ENCODE data around the gene UBL5. TPM values are rescaled to one million over a fixed set of nuclear protein-coding genes. Genes with fewer than 3 reads are reported as not detected.
"Not testable (repeated sequence)": the region's sequence is repeated elsewhere in the genome, so short reads cannot be mapped to it uniquely, and the experiment has no call there.

UBL5 gene
- 100 to 1,000 TPM; 280 to 315 TPM for total RNA-seq
- long read RNA-seq, transcript UBL5-201 (5 exons, 513 nt): minor isoform, 6 of 57 reads
- long read RNA-seq, transcript UBL5-202 (5 exons, 432 nt): major isoform, 45 of 57 reads
- long read RNA-seq, partial matches to known transcripts: 3 of 57 reads
- long read RNA-seq, other reads (novel, unspliced or antisense): 2 of 57 reads

DNA sequence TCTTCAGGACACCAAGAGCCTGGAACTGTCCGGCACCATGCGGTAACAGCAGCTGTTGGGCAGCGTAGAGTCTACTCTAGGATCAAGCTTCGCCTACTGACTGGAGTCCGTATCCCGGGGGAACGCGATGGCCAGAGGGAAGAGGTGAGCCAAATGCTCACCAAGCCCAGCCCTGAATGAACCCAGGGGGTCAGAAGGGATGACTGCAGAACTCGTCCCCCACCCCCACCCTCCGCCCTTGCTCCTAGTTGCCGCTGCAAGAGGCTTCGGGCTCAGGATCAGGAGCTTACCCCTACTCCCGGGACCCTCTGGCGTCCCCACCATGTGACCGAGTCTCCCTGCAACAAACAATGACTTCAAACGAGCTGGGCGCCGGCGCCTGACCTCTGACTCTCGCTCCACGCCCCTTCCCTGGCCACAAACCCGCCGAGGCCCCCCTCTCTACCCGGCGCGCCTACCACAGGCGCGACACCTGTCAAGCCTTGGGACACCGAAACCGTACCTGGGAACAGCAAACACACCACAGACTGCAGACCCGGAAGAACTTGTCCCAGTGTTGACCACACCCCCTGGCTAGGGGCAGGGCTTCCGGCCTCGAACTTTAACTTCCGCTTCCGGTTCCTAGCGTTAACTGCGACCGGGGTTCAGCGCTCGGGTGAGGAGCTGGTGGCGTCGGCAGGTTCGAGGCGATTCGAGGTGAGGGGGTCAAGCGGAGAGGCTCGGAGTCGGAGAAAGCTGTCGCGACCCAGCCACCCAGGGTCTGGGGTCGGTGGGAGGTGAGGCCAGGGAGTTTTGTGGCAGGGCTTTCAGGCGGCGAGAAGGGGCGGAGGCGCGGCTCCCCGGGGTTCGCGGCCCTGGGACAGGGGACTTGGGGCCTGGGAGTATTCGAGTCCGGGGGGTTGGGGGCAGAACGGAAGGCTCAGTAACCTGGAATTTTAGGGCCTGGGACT, at the start of gene UBL5:
UBL5 (plus strand) TSS at position 630 of the 950 bp plus-strand sequence. CDS start 420 bp downstream, outside the sequence.
- ATAC-seq (peak; percentile 98), DNase-seq (peak; percentile 91 to 94)
- intact Hi-C loops (cut with DNase I, micrococcal nuclease): no loop called here

DNA sequence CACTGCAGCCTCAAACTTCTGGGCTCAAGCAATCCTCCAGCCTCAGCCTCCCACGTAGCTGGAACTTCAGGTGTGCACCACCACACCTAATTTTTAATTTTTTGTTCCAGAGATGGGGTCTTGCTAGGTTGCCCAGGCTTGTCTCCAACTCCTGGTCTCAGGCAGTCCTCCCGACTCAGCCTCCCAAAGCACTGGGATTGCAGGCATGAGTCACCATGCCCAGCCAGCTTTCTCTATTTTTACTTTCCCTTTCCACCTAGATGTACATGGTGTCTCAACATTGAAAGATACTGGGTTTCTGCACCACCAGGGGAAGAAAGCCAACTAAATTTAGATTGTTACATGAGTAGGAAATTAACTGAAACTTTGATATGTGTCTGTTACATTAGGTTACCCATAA, 45.4 kb upstream of the UBL5 start:
- intact Hi-C loops (cut with DNase I, micrococcal nuclease): no loop called here
- DNase-seq (no peak), ATAC-seq (no peak)

DNA sequence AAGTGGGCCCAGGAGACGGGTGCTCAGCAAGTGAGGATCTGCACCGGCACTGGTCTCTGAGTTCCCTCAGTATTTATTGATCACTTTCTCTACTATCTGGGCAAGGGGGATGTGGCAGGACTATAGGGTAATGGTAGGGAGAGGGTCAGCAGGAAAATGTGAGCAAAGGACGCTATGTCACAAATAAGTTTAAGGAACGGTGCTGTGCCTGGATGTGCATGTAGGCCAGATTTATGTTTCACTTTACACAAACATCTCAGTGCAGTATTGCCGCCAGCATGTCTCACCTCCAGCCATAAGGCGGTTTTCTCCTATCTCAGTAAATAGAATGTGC, 43.6 kb upstream of the UBL5 start:
- intact Hi-C loops (cut with DNase I, micrococcal nuclease); ATAC-seq: not testable (repeated sequence)
- peak in 1 of 2 donors; percentile 24 for DNase-seq

DNA sequence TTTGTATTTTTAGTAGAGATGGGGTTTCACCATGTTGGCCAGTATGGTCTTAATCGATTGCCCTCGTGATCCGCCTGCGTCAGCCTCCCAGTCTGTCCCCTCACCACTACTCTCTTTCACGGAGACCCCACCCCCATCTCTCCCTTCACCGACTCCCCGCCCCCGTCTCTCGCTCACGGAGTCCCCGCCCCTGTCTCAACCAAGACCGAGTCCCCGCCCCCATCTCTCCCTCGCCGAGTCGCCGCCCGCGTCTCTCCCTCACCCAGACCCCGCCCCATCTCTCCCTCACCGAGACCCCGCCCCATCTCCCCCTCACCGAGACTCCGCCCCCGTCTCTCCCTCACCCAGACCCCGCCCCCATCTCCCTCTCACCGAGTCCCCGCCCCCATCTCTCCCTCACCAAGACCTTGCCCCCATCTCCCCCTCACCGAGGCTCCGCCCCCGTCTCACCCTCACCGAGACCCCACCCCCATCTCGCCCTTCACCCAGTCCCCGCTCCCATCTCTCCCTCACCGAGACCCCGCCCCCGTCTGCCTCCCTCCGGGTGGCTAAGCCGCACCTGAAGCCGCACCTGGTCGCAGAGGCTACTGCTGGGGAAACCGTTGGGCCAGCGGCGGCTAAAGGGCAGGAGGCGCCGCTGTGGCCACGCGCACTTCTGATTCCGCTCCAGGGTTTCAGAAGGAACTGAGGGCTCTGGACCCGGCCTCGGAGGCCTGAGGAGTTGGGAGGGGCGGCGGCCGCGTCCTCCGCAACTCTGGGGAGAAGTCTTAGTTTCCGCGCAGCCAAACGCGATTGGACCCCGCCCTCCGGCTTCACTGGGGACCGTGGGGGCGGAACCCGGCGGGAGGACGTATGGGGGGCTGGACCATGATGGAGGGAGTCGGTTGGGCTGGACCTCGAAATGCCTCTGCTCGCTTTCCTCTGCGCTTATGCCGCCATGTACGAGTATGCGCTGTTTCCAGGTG, 42.1 kb upstream of the UBL5 start:
- DNase-seq (peak; percentile 99 to 100), ATAC-seq (peak; percentile 85)
- intact Hi-C loops (cut with DNase I, micrococcal nuclease): no loop called here

DNA sequence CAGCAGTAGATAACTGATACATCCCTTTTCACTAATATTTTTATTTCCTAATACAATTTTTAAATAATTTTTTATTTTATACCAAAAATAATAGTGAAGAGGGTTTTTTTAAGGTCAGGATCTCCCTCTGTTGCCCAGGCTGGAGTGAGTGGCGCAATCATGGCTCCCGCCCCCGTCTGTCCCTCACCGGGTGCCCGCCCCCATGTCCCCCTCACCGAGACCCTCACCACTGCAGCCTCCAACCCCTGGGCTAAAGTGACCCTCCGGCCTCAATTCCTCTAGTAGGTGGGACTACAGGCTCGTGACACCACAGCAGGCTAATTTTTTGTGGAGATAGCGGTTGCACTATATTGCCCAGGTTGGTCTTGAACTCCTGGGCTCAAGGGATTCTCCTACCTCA, 41.4 kb upstream of the UBL5 start:
- DNase-seq (peak in 1 of 2 donors; percentile 33), ATAC-seq (no peak)
- intact Hi-C loops (cut with DNase I, micrococcal nuclease): no loop called here

DNA sequence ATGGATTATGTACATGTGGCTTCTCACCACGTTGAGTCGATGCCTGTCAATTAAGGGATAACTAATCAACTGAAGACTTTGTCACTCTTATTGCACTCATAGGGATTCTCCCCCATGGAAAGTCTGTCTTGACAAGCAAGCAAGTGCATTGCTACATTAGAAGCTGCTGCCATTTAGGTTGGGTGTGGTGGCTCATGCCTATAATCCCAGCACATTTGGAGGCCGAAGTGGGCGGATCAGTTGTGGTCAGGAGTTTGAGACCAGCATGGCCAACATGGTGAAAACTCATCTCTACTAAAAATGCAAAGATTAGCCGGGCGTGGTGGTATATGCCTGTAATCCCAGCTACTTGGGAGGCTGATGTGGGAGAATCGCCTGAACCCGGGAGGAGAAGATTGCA, 40.9 kb upstream of the UBL5 start:
- ATAC-seq (no peak), DNase-seq (no peak)
- intact Hi-C loops (cut with DNase I, micrococcal nuclease): no loop called here

DNA sequence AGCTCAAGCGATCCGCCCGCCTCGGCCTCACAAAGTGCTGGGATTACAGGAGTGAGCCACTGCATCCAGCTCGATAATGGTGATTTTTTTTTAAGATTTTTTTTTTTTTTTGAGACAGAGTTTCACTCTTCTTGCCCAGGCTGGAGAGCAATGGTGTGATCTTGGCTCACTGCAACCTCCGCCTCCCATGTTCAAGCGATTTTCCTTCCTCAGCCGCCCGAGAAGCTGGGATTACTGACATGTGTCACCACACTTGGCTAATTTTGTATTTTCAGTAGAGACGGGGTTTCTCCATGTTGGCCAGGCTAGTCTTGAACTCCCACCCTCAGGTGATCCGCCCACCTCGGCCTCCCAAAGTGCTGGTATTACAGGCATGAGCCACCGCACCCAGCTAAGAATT, 39.1 kb upstream of the UBL5 start:
- intact Hi-C loops (cut with DNase I, micrococcal nuclease); DNase-seq; ATAC-seq: not testable (repeated sequence)

DNA sequence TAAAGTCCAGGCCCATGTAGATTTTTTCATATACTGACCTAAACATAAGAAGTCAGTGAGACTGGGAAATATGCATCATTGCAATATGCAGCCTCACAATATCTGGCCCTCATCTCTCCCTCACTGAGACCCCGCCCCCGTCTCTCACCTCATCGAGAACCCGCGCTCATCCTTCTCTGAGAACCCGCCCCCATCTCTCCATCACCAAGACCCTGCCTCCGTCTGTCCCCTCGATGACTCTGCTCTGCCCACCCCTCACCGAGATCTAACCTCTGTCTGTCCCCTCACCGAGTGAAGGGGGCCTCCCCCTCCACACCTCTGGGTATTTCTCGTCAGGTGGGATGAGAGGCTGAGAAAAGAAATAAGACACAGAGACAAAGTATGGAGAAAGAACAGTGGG, 38.7 kb upstream of the UBL5 start:
- intact Hi-C loops (cut with DNase I, micrococcal nuclease): no loop called here
- no peak for ATAC-seq

DNA sequence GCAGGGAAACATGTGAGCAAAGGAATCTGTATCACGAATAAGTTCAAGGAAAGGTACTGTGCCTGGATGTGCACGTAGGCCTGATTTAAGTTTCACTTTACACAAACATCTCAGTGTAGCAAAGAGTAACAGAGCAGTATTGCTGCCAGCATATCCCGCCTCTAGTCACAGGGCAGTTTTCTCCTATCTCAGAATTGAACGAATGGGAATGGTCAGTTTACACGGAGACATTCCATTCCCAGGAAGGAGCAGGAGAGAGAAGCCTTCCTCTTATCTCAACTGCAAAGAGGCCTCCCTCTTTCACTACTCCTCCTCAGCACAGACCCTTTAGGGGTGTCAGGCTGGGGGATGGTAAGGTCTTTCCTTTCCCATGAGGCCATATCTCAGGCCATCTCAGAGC, 38.1 kb upstream of the UBL5 start:
- ATAC-seq; DNase-seq; intact Hi-C loops (cut with DNase I, micrococcal nuclease): not testable (repeated sequence)

More for the DNA sequence above, 38.7 kb upstream of the UBL5 start:
- no peak for DNase-seq

DNA sequence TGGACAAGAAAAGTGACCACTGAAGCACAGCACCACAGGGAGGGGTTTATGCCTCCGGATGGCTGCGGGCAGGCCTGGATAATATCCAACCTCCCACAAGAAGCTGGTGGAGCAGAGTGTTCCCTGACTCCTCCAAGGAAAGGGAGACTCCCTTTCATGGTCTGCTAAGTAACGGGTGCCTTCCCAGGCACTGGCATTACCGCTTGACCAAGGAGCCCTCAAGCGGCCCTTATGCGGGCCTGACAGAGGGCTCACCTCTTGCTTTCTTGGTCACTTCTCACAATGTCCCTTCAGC, 36.7 kb upstream of the UBL5 start:
- ATAC-seq, DNase-seq: not testable (repeated sequence)
- intact Hi-C loops (cut with DNase I, micrococcal nuclease): loop anchor here (10.0 kb wide), 2 partner anchors 166 to 656 kb away; partner anchors contain the start of gene ZNF561 (in 1 of the 2)

DNA sequence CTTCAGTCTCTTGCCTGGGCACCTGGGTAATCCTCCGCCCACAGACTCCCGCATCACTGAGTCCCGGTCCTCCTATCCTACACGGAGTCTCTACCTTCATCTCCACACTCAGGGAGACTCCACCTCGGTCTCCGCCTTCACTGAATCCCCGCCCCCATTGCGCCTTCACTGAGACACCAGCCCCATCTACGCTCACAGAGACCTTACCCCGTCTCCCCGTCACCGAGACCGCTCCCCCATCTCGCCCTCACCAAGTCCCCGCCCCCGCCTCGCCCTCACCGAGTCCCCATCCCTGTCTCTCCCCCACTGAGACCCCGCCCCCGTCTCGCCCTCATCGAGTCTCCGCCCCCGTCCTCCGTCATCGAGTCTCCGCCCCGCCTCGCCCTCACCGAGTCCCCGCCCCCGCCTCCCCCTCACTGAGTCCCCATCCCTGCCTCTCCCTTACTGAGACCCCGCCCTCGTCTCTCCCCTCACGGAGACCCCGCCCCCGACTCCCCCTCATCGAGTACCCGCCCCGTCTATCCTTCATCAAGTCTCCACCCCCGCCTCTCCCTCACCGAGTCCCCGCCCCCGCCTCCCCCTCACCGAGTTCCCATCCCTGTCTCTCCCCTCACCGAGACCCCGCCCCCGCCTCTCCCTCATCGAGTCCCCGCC, 36.0 kb upstream of the UBL5 start:
- ATAC-seq: peak; percentile 69
- DNase-seq: peak; percentile 98
- intact Hi-C loops (cut with DNase I, micrococcal nuclease): loop anchor here (10.0 kb wide), 2 partner anchors 167 to 657 kb away; partner anchors contain the start of gene ZNF561 (in 1 of the 2)

DNA sequence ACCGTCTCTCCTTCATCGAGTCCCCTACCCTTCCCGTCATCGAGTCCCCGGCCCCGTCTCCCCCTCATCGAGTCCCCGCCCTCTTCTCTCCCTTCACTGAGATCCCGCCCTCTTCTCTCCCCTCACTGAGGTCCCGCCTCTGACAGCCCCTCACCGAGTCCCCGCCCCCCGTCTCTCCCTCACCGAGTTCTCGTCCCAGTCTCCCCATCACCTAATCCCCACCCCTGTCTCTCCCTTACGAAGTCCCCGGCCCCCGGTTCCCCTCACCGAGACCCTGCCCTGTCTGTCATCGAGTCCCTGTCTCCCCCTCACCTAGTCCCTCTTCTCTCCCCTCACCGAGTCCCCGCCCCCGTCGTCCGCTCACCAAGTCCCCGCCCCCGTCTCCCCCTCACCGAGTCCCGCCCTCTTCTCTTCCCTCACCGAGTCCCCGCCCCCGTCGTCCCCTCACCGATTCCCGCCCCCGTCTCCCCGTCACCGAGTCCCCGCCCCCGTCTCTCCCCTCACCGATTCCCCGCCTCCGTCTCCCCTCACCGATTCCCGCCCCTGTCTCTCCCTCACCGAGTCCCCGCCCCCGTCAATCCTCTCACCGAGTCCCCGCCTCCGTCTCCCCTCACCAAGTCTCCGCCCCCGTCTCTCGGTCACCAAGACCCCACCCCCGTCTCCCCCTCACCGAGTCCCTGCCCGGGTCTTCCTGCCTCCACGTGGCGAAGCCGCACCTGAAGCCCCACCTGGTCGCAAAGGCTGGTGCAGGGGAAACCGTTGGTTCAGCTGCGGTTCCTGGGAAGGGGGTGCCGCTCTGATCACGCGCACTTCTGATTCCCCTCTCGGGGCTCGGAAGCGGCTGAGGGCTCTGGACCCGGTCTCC, 35.3 kb upstream of the UBL5 start:
- ATAC-seq (peak; percentile 69), DNase-seq (peak; percentile 97 to 98)
- intact Hi-C loops (cut with DNase I, micrococcal nuclease): loop anchor here (10.0 kb wide), 2 partner anchors 168 to 658 kb away; partner anchors contain the start of gene ZNF561 (in 1 of the 2)

DNA sequence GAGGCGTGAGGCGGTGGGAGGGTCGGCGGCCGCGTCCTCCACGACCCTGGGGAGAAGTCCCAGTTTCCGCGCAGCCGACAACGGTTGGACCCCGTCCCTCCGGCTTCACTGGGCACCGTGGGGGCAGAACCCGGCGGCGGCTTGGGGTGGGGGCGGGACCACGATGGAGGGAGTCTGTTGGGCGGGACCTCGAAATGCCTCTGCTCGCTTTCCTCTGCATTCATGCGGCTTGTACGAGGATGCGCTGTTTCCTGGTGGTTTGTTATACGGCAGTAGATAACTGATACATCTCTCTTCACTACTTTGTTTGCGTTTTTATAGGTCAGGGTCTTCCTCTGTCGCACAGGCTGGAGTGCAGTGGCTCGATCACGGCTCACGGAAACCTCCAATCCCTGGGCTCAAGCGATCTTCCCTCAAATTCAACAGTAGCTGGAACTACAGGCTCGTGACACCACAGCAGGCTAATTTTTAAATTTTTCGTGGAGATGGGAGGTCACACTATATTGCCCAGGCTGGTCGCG, 34.6 kb upstream of the UBL5 start:
- peak; percentile 73 to 75 for DNase-seq
- intact Hi-C loops (cut with DNase I, micrococcal nuclease): loop anchor here (10.0 kb wide), 2 partner anchors 168 to 658 kb away; partner anchors contain the start of gene ZNF561 (in 1 of the 2)
- ATAC-seq: peak; percentile 10

DNA sequence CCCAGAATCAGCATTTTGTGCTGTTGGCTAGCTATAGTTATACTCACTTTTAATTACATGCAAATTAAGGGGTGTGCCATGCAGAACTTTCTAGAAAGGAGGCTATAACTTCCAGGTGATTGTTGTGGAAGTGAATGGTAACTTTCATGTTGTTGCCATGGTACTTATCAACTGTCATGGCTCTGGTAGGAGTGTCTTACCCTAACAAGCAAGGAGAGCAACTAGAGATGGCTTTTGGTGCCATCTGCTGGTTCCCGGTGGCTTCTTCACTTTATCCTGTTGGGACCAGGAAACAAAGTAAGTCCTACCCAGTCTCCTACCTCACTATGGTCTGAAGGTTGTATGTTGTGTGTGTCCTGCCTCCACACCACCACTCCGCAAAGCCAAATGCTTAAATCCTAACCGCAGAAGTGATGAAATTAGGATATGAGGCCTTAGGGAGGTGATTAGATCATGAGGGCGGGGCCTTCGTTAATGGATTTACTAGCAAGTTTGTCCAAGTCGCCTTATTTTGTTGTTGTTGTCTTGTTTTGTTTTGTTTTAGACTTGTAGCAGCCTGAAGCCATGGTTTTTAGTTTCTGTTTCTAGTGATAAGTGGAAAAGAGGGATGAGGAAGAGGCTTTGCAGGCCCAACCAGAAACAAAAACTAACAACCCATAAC, 31.5 kb upstream of the UBL5 start:
- intact Hi-C loops (cut with DNase I, micrococcal nuclease): loop anchor here (5.0 to 10.0 kb wide), 3 partner anchors 169 to 661 kb away; partner anchors contain the start of gene ZNF561 (in 1 of the 2)
- peak; percentile 86 to 88 for DNase-seq

DNA sequence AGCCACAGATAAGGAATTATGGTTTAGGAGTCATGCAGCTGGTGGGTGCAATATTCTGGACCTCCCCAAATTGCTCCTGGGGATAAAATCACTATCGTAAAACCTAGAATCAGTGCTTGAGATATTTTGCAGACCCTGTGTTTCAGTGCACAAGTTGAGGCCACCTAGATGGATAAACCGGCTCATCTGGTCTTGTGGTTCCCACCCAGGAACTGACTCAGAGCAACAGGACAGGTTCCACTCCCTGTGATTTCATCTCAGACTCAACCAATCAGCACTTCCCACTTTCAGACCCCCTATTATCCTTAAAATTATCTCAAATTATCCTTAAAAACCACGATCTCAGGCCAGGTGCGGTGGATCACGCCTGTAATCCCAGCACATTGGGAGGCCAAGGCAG, 29.8 kb upstream of the UBL5 start:
- intact Hi-C loops (cut with DNase I, micrococcal nuclease): loop anchor here (5.0 to 10.0 kb wide), 3 partner anchors 171 to 663 kb away; partner anchors contain the start of gene ZNF561 (in 1 of the 2)
- DNase-seq (no peak), ATAC-seq (no peak)

More for the DNA sequence above, 31.5 kb upstream of the UBL5 start:
- ATAC-seq: peak; percentile 44

DNA sequence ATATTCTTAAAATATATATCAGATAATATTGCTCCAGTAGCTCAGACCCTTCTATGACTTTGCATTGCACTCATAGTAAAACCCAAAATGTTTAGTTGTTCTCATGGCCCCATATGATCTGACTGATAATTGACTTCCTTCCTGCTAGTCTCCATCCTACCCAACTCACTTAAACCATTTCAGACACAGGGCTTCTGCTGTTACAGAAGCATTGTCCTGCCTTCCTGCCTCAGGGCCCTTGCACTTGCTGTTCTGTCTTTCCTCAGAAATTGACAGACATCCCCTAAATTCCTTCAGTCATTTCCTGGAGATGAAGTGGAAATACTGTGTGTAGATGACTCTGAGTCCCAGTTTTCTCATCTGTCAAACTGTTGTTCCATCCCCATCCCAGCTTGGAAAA, 28.6 kb upstream of the UBL5 start:
- intact Hi-C loops (cut with DNase I, micrococcal nuclease): loop anchor here (5.0 to 10.0 kb wide), 3 partner anchors 172 to 664 kb away; partner anchors contain the start of gene ZNF561 (in 1 of the 2)
- no peak for ATAC-seq

More for the DNA sequence above, 28.6 kb upstream of the UBL5 start:
- no peak for DNase-seq

All from left colon (tissue), 2 donors.